OCI-LY1 (cell line): ENCODE measurements around the gene SSRP1.

Experiments used
- H2AFZ ChIP-seq: fragments of 200-600 bp; sonication (generic), shearing (Covaris generic); 2 replicates; pipeline ENCODE4 v1.6.0; 2014; ENCODE audit warnings: antibody characterized with exemption, mild to moderate bottlenecking, low read length
- H3F3A ChIP-seq: fragments of 200-600 bp; sonication (generic), shearing (Covaris generic); 2 replicates; pipeline ENCODE4 v1.6.0; 2014; ENCODE audit warnings: mild to moderate bottlenecking, antibody characterized with exemption, low read length, moderate library complexity; ENCODE audit not compliant: insufficient read depth
- H3K27ac ChIP-seq: fragments of 200-600 bp; sonication (generic); 2 replicates; pipeline ENCODE4 v1.5.1; 2014; ENCODE audit warnings: low read length, mixed run types, mild to moderate bottlenecking, low read depth; ENCODE audit not compliant: poor library complexity, severe bottlenecking
- H3K27me3 ChIP-seq: fragments of 200-600 bp; sonication (generic); 2 replicates; pipeline ENCODE4 v1.6.0; 2014; ENCODE audit warnings: antibody characterized with exemption, mild to moderate bottlenecking, low read length, moderate library complexity; ENCODE audit not compliant: insufficient read depth
- H3K36me3 ChIP-seq: fragments of 200-600 bp; sonication (generic); 2 replicates; pipeline ENCODE4 v1.6.1; 2014; ENCODE audit warnings: mild to moderate bottlenecking, antibody characterized with exemption, low read length, moderate library complexity, mixed read lengths; ENCODE audit not compliant: insufficient read depth
- H3K4me1 ChIP-seq: fragments of 200-600 bp; sonication (generic); 2 replicates; pipeline ENCODE4 v1.5.1; 2014; ENCODE audit warnings: mild to moderate bottlenecking, low read length, moderate library complexity; ENCODE audit not compliant: insufficient read depth, severe bottlenecking
- H3K4me2 ChIP-seq: fragments of 200-600 bp; sonication (generic), shearing (Covaris generic); 2 replicates; pipeline ENCODE4 v1.6.1; 2014; ENCODE audit warnings: low read length
- H3K4me3 ChIP-seq: fragments of 200-600 bp; sonication (generic); 2 replicates; pipeline ENCODE4 v1.5.1; 2014; ENCODE audit warnings: low read length, low read depth, mild to moderate bottlenecking, mixed read lengths; ENCODE audit not compliant: poor library complexity, severe bottlenecking
- H3K79me2 ChIP-seq: fragments of 200-600 bp; shearing (Covaris generic); 2 replicates; pipeline ENCODE4 v1.6.1; 2016; ENCODE audit warnings: mixed run types, low read length, mixed read lengths; ENCODE audit not compliant: insufficient read depth
- H3K9ac ChIP-seq: fragments of 200-600 bp; sonication (generic), shearing (Covaris generic); 2 replicates; pipeline ENCODE4 v1.6.1; 2014; ENCODE audit warnings: mild to moderate bottlenecking, low read length, mixed read lengths
- H3K9me2 ChIP-seq: fragments of 200-600 bp; sonication (generic), shearing (Covaris generic); 2 replicates; pipeline ENCODE4 v1.6.1; 2014; ENCODE audit warnings: low read depth, mild to moderate bottlenecking, low read length, mixed read lengths
- H3K9me3 ChIP-seq: fragments of 200-600 bp; shearing (Covaris generic); 2 replicates; pipeline ENCODE4 v1.6.1; 2014; ENCODE audit warnings: low read length, mixed read lengths
- H4K20me1 ChIP-seq: fragments of 200-600 bp; sonication (generic), shearing (Covaris generic); 2 replicates; pipeline ENCODE4 v1.6.0; 2016; ENCODE audit warnings: mild to moderate bottlenecking, low read length; ENCODE audit not compliant: insufficient read depth
- EZH2 ChIP-seq: fragments of 200-600 bp; sonication (generic), shearing (Covaris generic); IDR thresholded peaks from 2 replicates; pipeline ENCODE4 v1.8.0; 2017; ENCODE audit warnings: borderline replicate concordance, mixed run types, mild to moderate bottlenecking, antibody characterized with exemption, low read length, moderate library complexity, mixed read lengths
- TF ChIP-seq, protein P1 (sequence below): fragments of 200-600 bp; sonication (generic), shearing (Covaris generic); IDR thresholded peaks from 2 replicates; pipeline ENCODE4 v1.5.1; 2017; ENCODE audit warnings: mild to moderate bottlenecking, antibody characterized with exemption, low read length, moderate library complexity, mixed read lengths

Gene SSRP1

DNA sequence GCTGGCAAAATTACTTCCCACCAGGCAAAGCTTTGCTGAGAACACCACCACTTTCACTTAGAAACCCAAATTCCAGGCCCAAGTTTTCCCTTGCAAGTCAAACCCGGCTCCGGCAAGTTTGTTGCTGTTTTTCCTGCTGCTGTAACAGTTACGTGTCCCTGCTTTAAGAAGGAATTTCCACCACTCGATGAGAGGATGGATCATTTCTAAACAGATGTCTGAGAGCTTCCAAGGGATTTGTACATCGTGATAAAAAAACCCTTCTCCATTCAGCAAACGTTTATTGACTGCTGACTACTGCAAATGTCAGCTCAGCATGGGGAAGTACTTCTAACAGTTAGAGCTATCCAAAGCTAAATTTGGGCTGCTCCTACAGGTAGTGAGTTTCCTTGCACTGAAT is 22.2 kb upstream of the SSRP1 start:
- H3K4me3 ChIP-seq: no peak overlapping the region
- no peaks in the 10 kb centered on the region for H3K36me3 ChIP-seq
- H3F3A ChIP-seq: no peaks in the 10 kb centered on the region
- H3K9ac ChIP-seq: no peak overlapping the region
- no peaks in the 10 kb centered on the region for H3K9me2 ChIP-seq
- H3K4me1 ChIP-seq: no peaks in the 10 kb centered on the region
- H3K27me3 ChIP-seq: no peaks in the 10 kb centered on the region
- H4K20me1 ChIP-seq: no peaks in the 10 kb centered on the region
- no peaks in the 10 kb centered on the region for H3K9me3 ChIP-seq
- TF ChIP-seq, protein P1, sequence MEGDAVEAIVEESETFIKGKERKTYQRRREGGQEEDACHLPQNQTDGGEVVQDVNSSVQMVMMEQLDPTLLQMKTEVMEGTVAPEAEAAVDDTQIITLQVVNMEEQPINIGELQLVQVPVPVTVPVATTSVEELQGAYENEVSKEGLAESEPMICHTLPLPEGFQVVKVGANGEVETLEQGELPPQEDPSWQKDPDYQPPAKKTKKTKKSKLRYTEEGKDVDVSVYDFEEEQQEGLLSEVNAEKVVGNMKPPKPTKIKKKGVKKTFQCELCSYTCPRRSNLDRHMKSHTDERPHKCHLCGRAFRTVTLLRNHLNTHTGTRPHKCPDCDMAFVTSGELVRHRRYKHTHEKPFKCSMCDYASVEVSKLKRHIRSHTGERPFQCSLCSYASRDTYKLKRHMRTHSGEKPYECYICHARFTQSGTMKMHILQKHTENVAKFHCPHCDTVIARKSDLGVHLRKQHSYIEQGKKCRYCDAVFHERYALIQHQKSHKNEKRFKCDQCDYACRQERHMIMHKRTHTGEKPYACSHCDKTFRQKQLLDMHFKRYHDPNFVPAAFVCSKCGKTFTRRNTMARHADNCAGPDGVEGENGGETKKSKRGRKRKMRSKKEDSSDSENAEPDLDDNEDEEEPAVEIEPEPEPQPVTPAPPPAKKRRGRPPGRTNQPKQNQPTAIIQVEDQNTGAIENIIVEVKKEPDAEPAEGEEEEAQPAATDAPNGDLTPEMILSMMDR: no peak
- TF ChIP-seq EZH2: no peak
- H2AFZ ChIP-seq: no peak overlapping the region
- no peak overlapping the region for H3K4me2 ChIP-seq
- no peak overlapping the region for H3K27ac ChIP-seq
- H3K79me2 ChIP-seq: no peaks in the 10 kb centered on the region

DNA sequence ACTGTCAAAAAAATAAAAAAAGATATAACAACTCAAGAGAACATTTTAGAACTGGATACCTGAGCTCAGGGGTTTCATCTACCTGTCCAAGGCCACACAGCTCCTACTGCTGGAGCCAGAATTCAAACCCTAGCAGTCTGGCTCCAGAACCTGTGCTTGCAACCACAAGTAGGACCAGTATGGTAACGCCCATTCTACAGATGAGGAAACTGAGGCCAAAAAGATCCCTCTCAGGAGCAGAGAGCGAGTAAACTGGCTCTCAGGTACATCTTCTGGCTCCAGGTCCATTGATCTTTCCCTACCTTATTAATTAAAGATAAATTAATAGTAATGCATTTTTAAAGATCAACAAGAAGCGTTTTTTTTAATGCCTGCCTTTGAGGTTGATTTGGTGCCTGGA is 21.6 kb upstream of the SSRP1 start:
- H3K9ac ChIP-seq: no peak overlapping the region
- H3K27ac ChIP-seq: no peak overlapping the region
- no peaks in the 10 kb centered on the region for H3K27me3 ChIP-seq
- H2AFZ ChIP-seq: no peak overlapping the region
- no peaks in the 10 kb centered on the region for H3F3A ChIP-seq
- H3K36me3 ChIP-seq: no peaks in the 10 kb centered on the region
- no peaks in the 10 kb centered on the region for H3K9me2 ChIP-seq
- H3K9me3 ChIP-seq: no peaks in the 10 kb centered on the region
- H3K4me2 ChIP-seq: no peak overlapping the region
- H3K4me3 ChIP-seq: no peak overlapping the region
- no peaks in the 10 kb centered on the region for H3K4me1 ChIP-seq
- TF ChIP-seq EZH2: no peak
- TF ChIP-seq, protein P1: no peak
- H3K79me2 ChIP-seq: no peaks in the 10 kb centered on the region
- H4K20me1 ChIP-seq: no peaks in the 10 kb centered on the region

DNA sequence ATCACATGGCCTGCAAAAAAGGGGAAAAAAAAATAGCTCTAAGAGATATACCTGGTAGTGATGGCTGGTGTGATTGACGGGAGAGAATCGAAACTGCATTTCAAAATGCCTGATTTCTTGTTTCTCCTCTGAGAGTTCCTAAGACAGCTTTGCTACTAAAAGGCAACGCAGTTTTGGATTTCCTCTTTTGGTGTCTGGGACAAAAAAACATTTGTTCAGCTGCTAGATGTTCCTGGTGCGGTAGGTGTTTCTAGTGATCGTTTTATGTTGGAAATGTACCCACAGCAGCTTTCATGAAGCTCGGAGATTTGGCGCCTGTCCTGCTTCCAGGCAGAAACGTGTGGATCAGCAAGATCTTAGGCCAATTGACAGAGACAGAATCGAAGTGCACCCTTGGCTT is 20.6 kb upstream of the SSRP1 start:
- no peak overlapping the region for H3K9ac ChIP-seq
- no peak overlapping the region for H3K27ac ChIP-seq
- no peak overlapping the region for H3K4me3 ChIP-seq

More for the DNA sequence above, 20.6 kb upstream of the SSRP1 start:
- H4K20me1 ChIP-seq: no peaks in the 10 kb centered on the region
- H3K4me2 ChIP-seq: no peak overlapping the region
- TF ChIP-seq EZH2: no peak
- TF ChIP-seq, protein P1: no peak
- H2AFZ ChIP-seq: no peak overlapping the region
- H3F3A ChIP-seq: no peaks in the 10 kb centered on the region
- no peaks in the 10 kb centered on the region; the same call in 1 of the 2 replicates for H3K27me3 ChIP-seq
- H3K9me2 ChIP-seq: no peaks in the 10 kb centered on the region
- peaks cover 3% of the 10 kb centered on the region; the same call in 1 of the 2 replicates for H3K9me3 ChIP-seq
- no peaks in the 10 kb centered on the region for H3K4me1 ChIP-seq
- no peaks in the 10 kb centered on the region for H3K79me2 ChIP-seq
- H3K36me3 ChIP-seq: no peaks in the 10 kb centered on the region
